Measurements from ENCODE around the gene CERK.

CERK gene

DNA sequence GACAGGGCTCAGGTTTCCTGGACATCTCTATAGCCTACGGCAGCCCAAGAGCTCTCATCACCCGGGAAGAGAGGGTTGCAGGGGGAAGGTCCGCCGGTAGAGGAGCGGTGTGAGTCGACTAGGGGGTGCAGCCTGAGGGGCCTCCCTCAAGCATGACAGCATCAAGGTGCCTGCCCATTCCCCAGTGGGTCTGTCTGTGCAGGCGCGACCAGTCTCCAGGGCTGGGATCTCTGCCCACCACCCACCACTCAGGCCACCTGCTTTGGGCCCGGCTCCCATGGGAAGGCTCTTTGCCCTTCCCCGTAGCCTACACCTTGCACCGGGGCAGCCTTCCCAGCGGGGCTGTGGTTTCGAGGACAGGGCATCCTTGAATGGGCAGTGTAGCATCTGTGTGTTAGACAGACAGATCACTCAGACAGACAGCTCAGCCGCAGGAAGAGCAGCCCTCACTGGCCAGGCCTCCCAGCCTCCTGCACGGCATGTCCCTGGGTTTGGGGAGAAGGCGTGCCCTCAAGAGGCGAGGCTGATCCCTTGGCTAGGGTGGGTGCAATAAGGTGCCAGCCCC is 29.2 kb downstream of the CERK start:
- H3K4me3 ChIP-seq (ENCODE audit: low read depth, low read length): no peak overlapping the region
- TF ChIP-seq CTCF (IDR thresholded peaks at IDR 0.05; ENCODE audit: low read depth, low read length, missing control alignments): no peak
- H3K27ac ChIP-seq: no peak overlapping the region
- H3K27me3 ChIP-seq (replicated peaks): no peaks in the 10 kb centered on the region
- in situ Hi-C loops (cut with HindIII; ENCODE audit: low pct_ligation_motif_present, low sequenced_read_pairs): no loop called here
- H3K36me3 ChIP-seq (replicated peaks): peaks cover 41% of the 10 kb centered on the region
- no peak for DNase-seq

DNA sequence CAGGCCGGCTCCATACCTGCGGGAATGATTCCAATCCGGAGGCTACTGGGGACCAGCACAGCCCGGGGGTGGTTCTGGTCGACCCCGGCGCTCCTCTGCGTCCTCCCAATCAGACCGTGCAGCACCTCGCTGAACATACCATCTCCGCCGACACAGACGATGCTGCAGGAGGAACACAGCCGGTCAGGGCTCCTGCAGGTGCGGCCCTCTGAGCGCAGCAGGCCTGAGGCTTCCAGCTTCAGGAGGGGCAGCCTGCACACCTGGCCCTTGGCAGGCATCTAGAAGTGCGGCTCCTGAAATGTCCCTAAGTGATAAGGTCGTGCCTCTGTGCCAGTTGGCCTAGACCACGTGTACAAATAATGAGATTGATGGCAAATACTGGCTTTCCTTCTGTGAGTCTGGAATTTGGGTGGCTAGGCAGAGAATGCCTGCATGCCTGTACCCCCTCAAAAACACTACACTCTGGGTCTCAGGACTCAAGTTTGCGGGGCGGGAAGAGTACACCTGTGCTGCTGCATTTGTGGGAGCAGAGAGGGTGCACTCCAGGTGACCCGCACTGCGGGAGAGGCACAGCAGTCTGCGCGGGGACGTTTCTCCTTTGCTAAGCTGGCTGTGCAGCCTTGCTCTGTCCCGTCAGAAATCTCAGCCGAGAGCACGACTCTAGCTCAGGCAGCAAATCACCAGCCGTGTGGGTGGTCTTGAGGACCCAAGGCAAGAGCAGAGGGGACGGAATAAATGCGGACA is 30.1 kb downstream of the CERK start:
- peaks cover 41% of the 10 kb centered on the region for H3K36me3 ChIP-seq (replicated peaks)
- in situ Hi-C loops (cut with HindIII; ENCODE audit: low pct_ligation_motif_present, low sequenced_read_pairs): no loop called here

GRCh38 chr22:46707305-46707704 is 30.7 kb downstream of the CERK start:
- Histone ChIP-seq H3K27ac (no peak overlapping the region), H3K27me3 (replicated peaks) (no peaks in the 10 kb centered on the region), H3K4me3 (ENCODE audit: low read depth, low read length) (no peak overlapping the region), H3K36me3 (replicated peaks) (peaks cover 47% of the 10 kb centered on the region)
- no peak for DNase-seq
- no peak for TF ChIP-seq CTCF (IDR thresholded peaks at IDR 0.05; ENCODE audit: low read depth, low read length, missing control alignments)
- in situ Hi-C loops (cut with HindIII; ENCODE audit: low pct_ligation_motif_present, low sequenced_read_pairs): no loop called here

More for the DNA sequence above, 30.1 kb downstream of the CERK start:
- no peak for DNase-seq
- H3K27ac ChIP-seq: no peak overlapping the region
- TF ChIP-seq CTCF (IDR thresholded peaks at IDR 0.05; ENCODE audit: low read depth, low read length, missing control alignments): no peak
- no peaks in the 10 kb centered on the region for H3K27me3 ChIP-seq (replicated peaks)
- no peak overlapping the region for H3K4me3 ChIP-seq (ENCODE audit: low read depth, low read length)

GRCh38 chr22:46706060-46706459 is 32.0 kb downstream of the CERK start:
- Histone ChIP-seq H3K27me3 (replicated peaks) (no peaks in the 10 kb centered on the region), H3K36me3 (replicated peaks) (peaks cover 46% of the 10 kb centered on the region), H3K27ac (no peak overlapping the region), H3K4me3 (ENCODE audit: low read depth, low read length) (no peak overlapping the region)
- TF ChIP-seq CTCF (IDR thresholded peaks at IDR 0.05; ENCODE audit: low read depth, low read length, missing control alignments): no peak
- in situ Hi-C loops (cut with HindIII; ENCODE audit: low pct_ligation_motif_present, low sequenced_read_pairs): no loop called here
- DNase-seq: no peak

- in situ Hi-C loops (cut with HindIII; ENCODE audit: low pct_ligation_motif_present, low sequenced_read_pairs): no loop called here
- no peak for DNase-seq
- no peak for TF ChIP-seq CTCF (IDR thresholded peaks at IDR 0.05; ENCODE audit: low read depth, low read length, missing control alignments)
- Histone ChIP-seq H3K36me3 (replicated peaks) (peaks cover 54% of the 10 kb centered on the region), H3K27ac (no peak overlapping the region), H3K4me3 (ENCODE audit: low read depth, low read length) (no peak overlapping the region), H3K27me3 (replicated peaks) (no peaks in the 10 kb centered on the region)
These were observed 34.1 kb downstream of the CERK start for GRCh38 chr22:46703996-46704370.
